ENCODE measurements around the gene TEX35.
A peak's percentile ranks its signal among the peaks of the same experiment; 100 is the strongest.

The TEX35 gene

GRCh38 chr1:178521241-178521640 lies 8.3 kb downstream of the TEX35 start:
- no CpG with 5 or more reads among the region's 4 CpGs for WGBS, 2 donors (ENCODE audit: extremely low coverage in 2 of 2, insufficient read length in 2 of 2, insufficient replicate concordance in 1 of 2)

GRCh38 chr1:178527117-178527516 lies 14.2 kb downstream of the TEX35 start:
- whole genome bisulfite sequencing, 2 donors (ENCODE audit: extremely low coverage in 2 of 2, insufficient read length in 2 of 2, insufficient replicate concordance in 1 of 2), result no CpG with 5 or more reads among the region's 4 CpGs

More at GRCh38 chr1:178521241-178521640, 8.3 kb downstream of the TEX35 start:
- Histone ChIP-seq H3K4me3 (ENCODE audit: low read length in 2 of 2) (peak overlapping the region in 1 of 2 donors; percentile 14), H4K8ac (ENCODE audit: low read depth, low read length) (no peak overlapping the region), H3K4ac (ENCODE audit: low read length) (no peak overlapping the region), H2AFZ (ENCODE audit: low read length) (no peak overlapping the region), H2BK12ac (ENCODE audit: low read length) (no peak overlapping the region), H3K4me1 (ENCODE audit: control insufficient read depth in 2 of 2, insufficient read depth in 1 of 2, low read depth in 1 of 2, low read length in 2 of 2) (peaks cover 0 to 2% of the 10 kb centered on the region in 2 donors), H2BK5ac (ENCODE audit: low read length) (no peak overlapping the region), H3K4me2 (ENCODE audit: insufficient read depth, low read length, poor library complexity, severe bottlenecking) (no peak overlapping the region), H3K14ac (ENCODE audit: low read length) (no peak overlapping the region), H3K36me3 (replicated peaks in 1 of 2; ENCODE audit: control insufficient read depth in 2 of 2, insufficient read depth in 2 of 2, low read length in 2 of 2) (no peaks in the 10 kb centered on the region), H3K27me3 (ENCODE audit: control insufficient read depth in 3 of 3, insufficient read depth in 3 of 3, low read depth in 1 of 3, low read length in 3 of 3) (peaks cover 0 to 14% (median 0%) of the 10 kb centered on the region in 3 experiments), H2AK5ac (ENCODE audit: low read depth, low read length) (no peak overlapping the region), H3K9me3 (replicated peaks in 1 of 2; ENCODE audit: control insufficient read depth in 2 of 2, insufficient read depth in 1 of 2, low read depth in 1 of 2, low read length in 2 of 2) (peaks cover 0 to 3% of the 10 kb centered on the region in 2 donors), H3K79me1 (ENCODE audit: low read depth, low read length) (no peaks in the 10 kb centered on the region), H3K27ac (replicated peaks; ENCODE audit: low read length) (no peak overlapping the region), H3K18ac (ENCODE audit: low read length) (no peak overlapping the region), H2BK120ac (ENCODE audit: low read depth, low read length) (no peak overlapping the region), H3K23ac (ENCODE audit: low read depth, low read length, poor library complexity) (peak overlapping the region; percentile 18), H4K91ac (ENCODE audit: low read depth, low read length, poor library complexity) (no peak overlapping the region), H3K9ac (ENCODE audit: low read depth, low read length, poor library complexity) (peak overlapping the region; percentile 3), H2BK15ac (ENCODE audit: low read length) (no peak overlapping the region)
- DNase-seq (ENCODE audit: low spot score), result no peak

GRCh38 chr1:178528228-178528952 lies 15.5 kb downstream of the TEX35 start:
- H3K4me1 ChIP-seq (ENCODE audit: control insufficient read depth in 2 of 2, insufficient read depth in 1 of 2, low read depth in 1 of 2, low read length in 2 of 2), result no peaks in the 10 kb centered on the region
- no peak overlapping the region for H3K4ac ChIP-seq (ENCODE audit: low read length)
- peaks cover 0 to 3% of the 10 kb centered on the region in 2 donors for H3K9me3 ChIP-seq (replicated peaks in 1 of 2; ENCODE audit: control insufficient read depth in 2 of 2, insufficient read depth in 1 of 2, low read depth in 1 of 2, low read length in 2 of 2)
- H3K18ac ChIP-seq (ENCODE audit: low read length), result no peak overlapping the region
- no peak overlapping the region for H2BK15ac ChIP-seq (ENCODE audit: low read length)
- no peak overlapping the region for H2BK120ac ChIP-seq (ENCODE audit: low read depth, low read length)
- H3K36me3 ChIP-seq (replicated peaks in 1 of 2; ENCODE audit: control insufficient read depth in 2 of 2, insufficient read depth in 2 of 2, low read length in 2 of 2), result no peaks in the 10 kb centered on the region
- H3K27me3 ChIP-seq (ENCODE audit: control insufficient read depth in 3 of 3, insufficient read depth in 3 of 3, low read depth in 1 of 3, low read length in 3 of 3), result peaks cover 0 to 18% (median 0%) of the 10 kb centered on the region in 3 experiments
- no CpG with 5 or more reads among the region's 10 CpGs for WGBS, 2 donors (ENCODE audit: extremely low coverage in 2 of 2, insufficient read length in 2 of 2, insufficient replicate concordance in 1 of 2)
- no peak overlapping the region for H3K9ac ChIP-seq (ENCODE audit: low read depth, low read length, poor library complexity)
- H4K91ac ChIP-seq (ENCODE audit: low read depth, low read length, poor library complexity), result no peak overlapping the region
- H2BK5ac ChIP-seq (ENCODE audit: low read length), result no peak overlapping the region
- no peak overlapping the region for H4K8ac ChIP-seq (ENCODE audit: low read depth, low read length)
- no peak overlapping the region for H3K4me3 ChIP-seq (ENCODE audit: low read length in 2 of 2)
- H3K27ac ChIP-seq (replicated peaks; ENCODE audit: low read length), result no peak overlapping the region
- H2AFZ ChIP-seq (ENCODE audit: low read length), result no peak overlapping the region
- DNase-seq (ENCODE audit: low spot score), result no peak
- no peak overlapping the region for H2AK5ac ChIP-seq (ENCODE audit: low read depth, low read length)
- no peak overlapping the region for H3K4me2 ChIP-seq (ENCODE audit: insufficient read depth, low read length, poor library complexity, severe bottlenecking)
- no peak overlapping the region for H2BK12ac ChIP-seq (ENCODE audit: low read length)
- H3K79me1 ChIP-seq (ENCODE audit: low read depth, low read length), result no peaks in the 10 kb centered on the region
- no peak overlapping the region for H3K14ac ChIP-seq (ENCODE audit: low read length)
- no peak overlapping the region for H3K23ac ChIP-seq (ENCODE audit: low read depth, low read length, poor library complexity)

More at GRCh38 chr1:178527117-178527516, 14.2 kb downstream of the TEX35 start:
- Histone ChIP-seq H3K4me3 (ENCODE audit: low read length in 2 of 2) (no peak overlapping the region), H3K36me3 (replicated peaks in 1 of 2; ENCODE audit: control insufficient read depth in 2 of 2, insufficient read depth in 2 of 2, low read length in 2 of 2) (no peaks in the 10 kb centered on the region), H3K4me1 (ENCODE audit: control insufficient read depth in 2 of 2, insufficient read depth in 1 of 2, low read depth in 1 of 2, low read length in 2 of 2) (no peaks in the 10 kb centered on the region), H4K8ac (ENCODE audit: low read depth, low read length) (no peak overlapping the region), H4K91ac (ENCODE audit: low read depth, low read length, poor library complexity) (no peak overlapping the region), H3K27me3 (ENCODE audit: control insufficient read depth in 3 of 3, insufficient read depth in 3 of 3, low read depth in 1 of 3, low read length in 3 of 3) (peaks cover 0 to 13% (median 0%) of the 10 kb centered on the region in 3 experiments), H2BK12ac (ENCODE audit: low read length) (no peak overlapping the region), H3K18ac (ENCODE audit: low read length) (no peak overlapping the region), H2BK5ac (ENCODE audit: low read length) (no peak overlapping the region), H2BK120ac (ENCODE audit: low read depth, low read length) (no peak overlapping the region), H3K79me1 (ENCODE audit: low read depth, low read length) (no peaks in the 10 kb centered on the region), H2AFZ (ENCODE audit: low read length) (no peak overlapping the region), H2AK5ac (ENCODE audit: low read depth, low read length) (no peak overlapping the region), H3K9ac (ENCODE audit: low read depth, low read length, poor library complexity) (no peak overlapping the region), H3K4ac (ENCODE audit: low read length) (no peak overlapping the region), H3K23ac (ENCODE audit: low read depth, low read length, poor library complexity) (no peak overlapping the region), H2BK15ac (ENCODE audit: low read length) (no peak overlapping the region), H3K9me3 (replicated peaks in 1 of 2; ENCODE audit: control insufficient read depth in 2 of 2, insufficient read depth in 1 of 2, low read depth in 1 of 2, low read length in 2 of 2) (peaks cover 0 to 3% of the 10 kb centered on the region in 2 donors), H3K4me2 (ENCODE audit: insufficient read depth, low read length, poor library complexity, severe bottlenecking) (no peak overlapping the region), H3K14ac (ENCODE audit: low read length) (no peak overlapping the region), H3K27ac (replicated peaks; ENCODE audit: low read length) (no peak overlapping the region)
- no peak for DNase-seq (ENCODE audit: low spot score)

- no peak overlapping the region for H3K14ac ChIP-seq (ENCODE audit: low read length)
- H4K8ac ChIP-seq (ENCODE audit: low read depth, low read length), result no peak overlapping the region
- no peak overlapping the region for H3K9ac ChIP-seq (ENCODE audit: low read depth, low read length, poor library complexity)
- H2BK120ac ChIP-seq (ENCODE audit: low read depth, low read length), result no peak overlapping the region
- H2BK12ac ChIP-seq (ENCODE audit: low read length), result no peak overlapping the region
- H3K4me2 ChIP-seq (ENCODE audit: insufficient read depth, low read length, poor library complexity, severe bottlenecking), result no peak overlapping the region
- H4K91ac ChIP-seq (ENCODE audit: low read depth, low read length, poor library complexity), result no peak overlapping the region
- WGBS, 2 donors (ENCODE audit: extremely low coverage in 2 of 2, insufficient read length in 2 of 2, insufficient replicate concordance in 1 of 2), result no CpG with 5 or more reads among the region's 4 CpGs
- no peak overlapping the region for H3K4ac ChIP-seq (ENCODE audit: low read length)
- no peaks in the 10 kb centered on the region for H3K36me3 ChIP-seq (replicated peaks in 1 of 2; ENCODE audit: control insufficient read depth in 2 of 2, insufficient read depth in 2 of 2, low read length in 2 of 2)
- no peak overlapping the region for H3K18ac ChIP-seq (ENCODE audit: low read length)
- H2BK5ac ChIP-seq (ENCODE audit: low read length), result no peak overlapping the region
- no peak for DNase-seq (ENCODE audit: low spot score)
- peaks cover 0 to 3% of the 10 kb centered on the region in 2 donors for H3K9me3 ChIP-seq (replicated peaks in 1 of 2; ENCODE audit: control insufficient read depth in 2 of 2, insufficient read depth in 1 of 2, low read depth in 1 of 2, low read length in 2 of 2)
- H2BK15ac ChIP-seq (ENCODE audit: low read length), result no peak overlapping the region
- no peak overlapping the region for H3K27ac ChIP-seq (replicated peaks; ENCODE audit: low read length)
- no peak overlapping the region for H3K4me3 ChIP-seq (ENCODE audit: low read length in 2 of 2)
- no peaks in the 10 kb centered on the region for H3K79me1 ChIP-seq (ENCODE audit: low read depth, low read length)
- H2AFZ ChIP-seq (ENCODE audit: low read length), result no peak overlapping the region
- no peaks in the 10 kb centered on the region for H3K4me1 ChIP-seq (ENCODE audit: control insufficient read depth in 2 of 2, insufficient read depth in 1 of 2, low read depth in 1 of 2, low read length in 2 of 2)
- no peak overlapping the region for H2AK5ac ChIP-seq (ENCODE audit: low read depth, low read length)
- H3K23ac ChIP-seq (ENCODE audit: low read depth, low read length, poor library complexity), result no peak overlapping the region
- H3K27me3 ChIP-seq (ENCODE audit: control insufficient read depth in 3 of 3, insufficient read depth in 3 of 3, low read depth in 1 of 3, low read length in 3 of 3), result peaks cover 0 to 23% (median 0%) of the 10 kb centered on the region in 3 experiments
Measured at GRCh38 chr1:178528953-178529335, 16.0 kb downstream of the TEX35 start.

Data from neuronal stem cell (in vitro differentiated cells).